B cell (primary cell): ENCODE results near the gene GPATCH11. TPM values are rescaled to one million over a fixed set of nuclear protein-coding genes. Genes with fewer than 3 reads are reported as not detected.

Source experiments
- ATAC-seq: fragments of 200-7000 bp; cut with Tn5 transposase; one replicate; pipeline ENCODE4 v1.10.0; 2021; ENCODE audit warnings: low read depth, mild to moderate bottlenecking, moderate number of reproducible peaks, moderate library complexity
- CTCF ChIA-PET: fragments of 350-600 bp; sonication (Branson Sonifier 250); formaldehyde crosslinking; loops from one replicate; lab custom pipeline; 2021; ENCODE audit warnings: antibody characterized with exemption, inconsistent platforms; lab: Charles Lee
- POLR2A ChIA-PET: fragments of 350-600 bp; sonication (Branson Sonifier 250); formaldehyde crosslinking; loops from one replicate; lab custom pipeline; 2021; ENCODE audit warnings: antibody characterized with exemption; lab: Charles Lee
- DNase-seq: peaks from one replicate; pipeline ENCODE4 v3.0.0; 2013
- H2AFZ ChIP-seq: 2 replicates; pipeline ENCODE4 v1.6.1; 2012; ENCODE audit warnings: mild to moderate bottlenecking, low read depth, low read length; ENCODE audit not compliant: insufficient read depth, poor library complexity, severe bottlenecking
- H3K27ac ChIP-seq, 2 donors: 1 replicate in 1 of 2; 2 replicates in 1 of 2; pipeline ENCODE4 v1.5.1; 2012 to 2013; ENCODE audit warnings: low read length in 2 of 2, mild to moderate bottlenecking in 2 of 2, moderate library complexity in 1 of 2
- H3K27me3 ChIP-seq, 4 experiments: fragments of 200-600 bp in 1 of 4; sonication (generic) in 1 of 4; replicated peaks in 1 of 4; 1 replicate in 2 of 4; 2 replicates in 2 of 4; pipeline versions ENCODE4 v1.6.1 to v1.7.0; 2013 to 2016; ENCODE audit warnings: low read length in 3 of 4, mild to moderate bottlenecking in 2 of 4, mixed read lengths in 1 of 4, moderate library complexity in 1 of 4; ENCODE audit not compliant: insufficient read depth in 4 of 4, control insufficient read depth in 3 of 4; ENCODE audit errors: control extremely low read depth in 1 of 4
- H3K36me3 ChIP-seq, 2 experiments: replicated peaks in 1 of 2; 1 replicate in 1 of 2; 2 replicates in 1 of 2; pipeline versions ENCODE4 v1.6.1 to v1.7.1; 2013; ENCODE audit warnings: low read length in 1 of 2; ENCODE audit not compliant: insufficient read depth in 2 of 2, control insufficient read depth in 1 of 2; ENCODE audit errors: control extremely low read depth in 1 of 2, extremely low read depth in 1 of 2
- H3K4me1 ChIP-seq, 2 donors: fragments of 200-600 bp in 1 of 2; sonication (generic) in 1 of 2; 1 replicate in 1 of 2; 2 replicates in 1 of 2; pipeline versions ENCODE4 v1.5.1 to v1.6.1; 2013 to 2017; ENCODE audit warnings: low read length in 2 of 2; ENCODE audit not compliant: control insufficient read depth in 2 of 2, insufficient read depth in 2 of 2
- H3K4me2 ChIP-seq: replicated peaks from 2 replicates; pipeline ENCODE3; 2012; ENCODE audit warnings: mild to moderate bottlenecking, low read depth, low read length; ENCODE audit not compliant: poor library complexity, severe bottlenecking
- H3K4me3 ChIP-seq, 5 experiments: fragments of 200-600 bp in 1 of 5; sonication (generic) in 1 of 5; 1 replicate in 3 of 5; 2 replicates in 2 of 5; pipeline versions ENCODE4 v1.5.1 to v1.7.0; 2011 to 2016; ENCODE audit warnings: low read length in 4 of 5, mild to moderate bottlenecking in 4 of 5, low read depth in 2 of 5, control low read depth in 1 of 5, moderate library complexity in 1 of 5; ENCODE audit not compliant: insufficient read depth in 1 of 5; ENCODE audit errors: control extremely low read depth in 1 of 5, extremely low read depth in 1 of 5
- H3K79me2 ChIP-seq: fragments of 200-600 bp; sonication (generic); one replicate; pipeline ENCODE4 v1.6.0; 2016; ENCODE audit warnings: low read length; ENCODE audit not compliant: control insufficient read depth, insufficient read depth
- H3K9ac ChIP-seq: fragments of 200-600 bp; sonication (generic); 2 replicates; pipeline ENCODE4 v1.6.1; 2017; ENCODE audit warnings: mild to moderate bottlenecking, low read length, moderate library complexity
- H3K9me3 ChIP-seq, 3 donors: one replicate each; pipeline versions ENCODE4 v1.6.1 to v1.7.1; 2013; ENCODE audit warnings: low read length in 2 of 3; ENCODE audit not compliant: control insufficient read depth in 2 of 3, insufficient read depth in 1 of 3; ENCODE audit errors: control extremely low read depth in 1 of 3
- H4K20me1 ChIP-seq: 2 replicates; pipeline ENCODE4 v1.6.0; 2012; ENCODE audit warnings: mild to moderate bottlenecking, low read length; ENCODE audit not compliant: insufficient read depth, control insufficient read depth, poor library complexity, severe bottlenecking
- H3K27ac Mint-ChIP-seq: one replicate; pipeline ENCODE4 v1.8.0; 2021; ENCODE audit warnings: mixed read lengths
- H3K27me3 Mint-ChIP-seq: one replicate; pipeline ENCODE4 v1.8.0; 2021; ENCODE audit warnings: mixed read lengths
- H3K4me1 Mint-ChIP-seq: one replicate; pipeline ENCODE4 v1.8.0; 2021; ENCODE audit warnings: mixed read lengths
- H3K4me3 Mint-ChIP-seq: one replicate; pipeline ENCODE4 v1.8.0; 2021; ENCODE audit warnings: mixed read lengths
- H3K9me3 Mint-ChIP-seq: one replicate; pipeline ENCODE4 v1.8.0; 2022; ENCODE audit warnings: mixed read lengths; ENCODE audit not compliant: insufficient read depth
- EZH2 ChIP-seq: IDR thresholded peaks from 2 replicates; pipeline ENCODE4 v1.6.1; 2012; ENCODE audit warnings: borderline replicate concordance, low read depth, mild to moderate bottlenecking, moderate library complexity, low read length; ENCODE audit not compliant: insufficient read depth, poor library complexity, severe bottlenecking
- WGBS: methylation state at CpG from one replicate; pipeline ENCODE4 v1.1.5; 2013; ENCODE audit warnings: missing lambda C conversion rate; ENCODE audit not compliant: insufficient coverage; 5-methylcytosine and 5-hydroxymethylcytosine counted together
- intact Hi-C: fragments of 100-400 bp; cut with micrococcal nuclease; formaldehyde crosslinking; loops from one replicate; pipeline ENCODE4 v1.10.0; 2022
- polyA plus RNA-seq: library from polyadenylated mRNA; depleted of rRNA; stranded (reverse); fragments of >200 nt; gene quantifications from 2 replicates; pipeline ENCODE4 v1.2.3, GENCODE V29; 2012
- total RNA-seq, 2 donors: library from RNA; stranded (reverse); fragments of 120-200 nt in 1 of 2; gene quantifications; 1 replicate in 1 of 2; 2 replicates in 1 of 2; pipeline versions ENCODE4 v1.2.3 to v1.2.4, GENCODE V29; 2013 to 2022
- TF ChIP-seq, protein P1 (sequence below): fragments of 200-600 bp; IDR thresholded peaks from one replicate; pipeline ENCODE4 v1.8.0; 2022; ENCODE audit warnings: antibody characterized with exemption, mild to moderate bottlenecking

Gene GPATCH11
- total and polyA plus RNA-seq, 2 donors (not counting 1 experiment from before 2014, with no cell fraction given): 9.6 to 18.2 TPM

DNA sequence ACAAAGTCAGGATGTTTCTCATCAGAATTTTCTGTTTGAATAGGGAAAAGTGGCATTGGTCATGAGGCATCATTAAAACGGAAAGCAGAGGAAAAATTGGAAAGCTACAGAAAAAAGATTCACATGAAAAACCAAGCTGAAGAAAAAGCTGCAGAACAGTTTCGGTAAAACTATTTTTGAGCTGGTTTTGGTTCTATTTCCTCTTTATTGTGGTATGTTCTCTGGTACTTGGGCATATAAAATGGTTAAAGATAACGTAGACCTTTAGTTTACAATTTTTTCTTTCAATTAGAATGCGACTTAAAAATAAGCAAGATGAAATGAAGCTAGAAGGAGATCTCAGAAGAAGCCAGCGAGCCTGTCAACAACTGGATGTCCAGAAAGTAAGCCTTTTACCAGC is 7.6 kb downstream of the GPATCH11 start:
- peak overlapping the region; percentile 79 for H3K27ac Mint-ChIP-seq
- intact Hi-C loops: no loop called here
- no peak for ATAC-seq

DNA sequence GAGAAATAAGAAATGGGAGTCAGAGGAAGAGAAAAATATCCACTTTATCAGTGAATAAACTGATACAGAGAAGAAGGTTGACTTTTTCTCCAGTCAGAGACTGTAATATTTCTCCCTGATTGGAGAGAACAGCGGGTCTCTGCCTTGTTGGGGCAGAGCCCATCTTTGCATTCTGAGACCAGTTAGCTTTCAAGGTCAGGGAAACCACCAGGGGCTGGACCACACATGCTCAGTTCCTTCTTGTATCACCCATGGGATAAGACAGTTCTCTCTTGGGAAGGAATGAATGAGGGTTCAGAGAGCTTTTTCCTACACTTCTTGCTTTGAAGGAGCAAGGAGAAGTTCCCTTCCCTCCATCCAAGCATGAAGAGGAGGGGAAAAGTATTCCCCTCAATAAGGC is 12.2 kb downstream of the GPATCH11 start:
- ChIA-PET CTCF (no interaction called here), POLR2A (no interaction called here)
- Mint-ChIP-seq H3K27me3 (no peaks in the 10 kb centered on the region), H3K27ac (peak overlapping the region; percentile 27), H3K4me3 (no peak overlapping the region), H3K9me3 (no peaks in the 10 kb centered on the region), H3K4me1 (peaks cover 21% of the 10 kb centered on the region)
- Histone ChIP-seq H2AFZ (no peak overlapping the region), H3K36me3 (peaks cover 11 to 76% of the 10 kb centered on the region in 2 experiments), H3K9ac (no peak overlapping the region), H3K4me2 (no peak overlapping the region), H3K27ac (peak overlapping the region in 1 of 2 donors; percentile 40), H3K79me2 (peaks cover 14% of the 10 kb centered on the region), H3K4me1 (peaks cover 10 to 16% of the 10 kb centered on the region in 2 donors), H3K9me3 (no peaks in the 10 kb centered on the region), H3K27me3 (no peaks in the 10 kb centered on the region), H3K4me3 (no peak overlapping the region), H4K20me1 (no peaks in the 10 kb centered on the region)
- DNase-seq (no peak), ATAC-seq (no peak)
- intact Hi-C loops: no loop called here
- TF ChIP-seq EZH2: no peak
- TF ChIP-seq, protein P1, sequence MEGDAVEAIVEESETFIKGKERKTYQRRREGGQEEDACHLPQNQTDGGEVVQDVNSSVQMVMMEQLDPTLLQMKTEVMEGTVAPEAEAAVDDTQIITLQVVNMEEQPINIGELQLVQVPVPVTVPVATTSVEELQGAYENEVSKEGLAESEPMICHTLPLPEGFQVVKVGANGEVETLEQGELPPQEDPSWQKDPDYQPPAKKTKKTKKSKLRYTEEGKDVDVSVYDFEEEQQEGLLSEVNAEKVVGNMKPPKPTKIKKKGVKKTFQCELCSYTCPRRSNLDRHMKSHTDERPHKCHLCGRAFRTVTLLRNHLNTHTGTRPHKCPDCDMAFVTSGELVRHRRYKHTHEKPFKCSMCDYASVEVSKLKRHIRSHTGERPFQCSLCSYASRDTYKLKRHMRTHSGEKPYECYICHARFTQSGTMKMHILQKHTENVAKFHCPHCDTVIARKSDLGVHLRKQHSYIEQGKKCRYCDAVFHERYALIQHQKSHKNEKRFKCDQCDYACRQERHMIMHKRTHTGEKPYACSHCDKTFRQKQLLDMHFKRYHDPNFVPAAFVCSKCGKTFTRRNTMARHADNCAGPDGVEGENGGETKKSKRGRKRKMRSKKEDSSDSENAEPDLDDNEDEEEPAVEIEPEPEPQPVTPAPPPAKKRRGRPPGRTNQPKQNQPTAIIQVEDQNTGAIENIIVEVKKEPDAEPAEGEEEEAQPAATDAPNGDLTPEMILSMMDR: no peak
- WGBS: no CpG with 5 or more reads among the region's 1 CpG

More for the DNA sequence above, 7.6 kb downstream of the GPATCH11 start:
- DNase-seq: peak; percentile 60
- Mint-ChIP-seq H3K4me1 (peaks cover 48% of the 10 kb centered on the region), H3K4me3 (peak overlapping the region; percentile 78), H3K9me3 (no peaks in the 10 kb centered on the region), H3K27me3 (no peaks in the 10 kb centered on the region)
- CTCF ChIA-PET: no interaction called here
- Histone ChIP-seq H3K4me1 (peaks cover 45 to 60% of the 10 kb centered on the region in 2 donors), H3K79me2 (peaks cover 22% of the 10 kb centered on the region), H4K20me1 (no peaks in the 10 kb centered on the region), H3K27me3 (no peaks in the 10 kb centered on the region), H3K4me3 (peak overlapping the region in 4 of 5 experiments; percentile 18 to 61 (median 40)), H3K4me2 (peak overlapping the region; percentile 76), H3K9ac (peak overlapping the region; percentile 64), H3K9me3 (no peaks in the 10 kb centered on the region), H2AFZ (peak overlapping the region; percentile 54), H3K36me3 (peaks cover 21 to 49% of the 10 kb centered on the region in 2 experiments), H3K27ac (peak overlapping the region; percentile 53 to 71)
- TF ChIP-seq EZH2: no peak
- TF ChIP-seq, protein P1: no peak
- no CpG with 5 or more reads among the region's 5 CpGs for WGBS
- POLR2A ChIA-PET: no interaction called here
